GM21367 (cell line): ENCODE results near the gene POU6F2.

Source experiments
- ATAC-seq: cut with Tn5 transposase; IDR thresholded peaks from one replicate; pipeline ENCODE4 v1.9.1; 2021; ENCODE audit not compliant: unreplicated experiment

The POU6F2 gene

DNA sequence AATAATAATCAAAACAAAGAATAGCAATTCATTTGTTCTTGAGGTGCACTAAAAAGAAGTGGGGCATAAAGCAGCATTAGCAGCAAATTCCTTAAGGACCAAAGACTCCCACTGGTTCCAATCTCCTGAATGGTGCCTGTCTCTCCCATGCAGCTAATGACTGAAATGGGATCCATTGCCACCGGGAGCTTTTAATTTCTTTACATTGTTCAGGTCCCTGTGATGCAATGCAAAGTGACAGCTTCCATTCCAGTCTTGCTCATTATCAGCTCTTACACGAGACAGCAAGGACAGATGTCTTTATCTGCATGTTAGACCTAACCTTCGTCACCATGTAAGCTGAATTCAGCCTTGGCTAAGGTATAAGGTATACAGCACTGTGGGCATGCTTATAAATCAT lies 148.1 kb downstream of the POU6F2 start:
- ATAC-seq, result no peak

DNA sequence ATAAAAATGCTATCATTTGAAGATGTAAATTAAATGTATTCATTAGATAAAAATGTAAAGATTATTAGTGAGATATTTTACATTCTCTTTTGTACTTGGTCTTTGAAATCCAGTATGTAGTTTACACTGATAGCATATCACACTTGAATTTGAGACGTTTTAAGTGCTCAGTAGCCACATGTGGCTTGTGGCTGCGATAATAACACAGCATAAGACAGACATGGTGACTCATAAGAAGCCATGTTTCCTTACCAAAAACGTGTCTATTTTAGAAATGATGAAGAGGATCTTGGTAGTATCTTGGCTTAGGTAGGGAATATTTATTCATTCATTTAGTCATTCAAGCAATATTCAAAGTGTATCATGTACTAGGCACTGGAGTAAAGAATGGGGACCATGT lies 149.3 kb downstream of the POU6F2 start:
- no peak for ATAC-seq

- no peak for ATAC-seq
Measured at GRCh38 chr7:39128287-39128843, 150.7 kb downstream of the POU6F2 start.

DNA sequence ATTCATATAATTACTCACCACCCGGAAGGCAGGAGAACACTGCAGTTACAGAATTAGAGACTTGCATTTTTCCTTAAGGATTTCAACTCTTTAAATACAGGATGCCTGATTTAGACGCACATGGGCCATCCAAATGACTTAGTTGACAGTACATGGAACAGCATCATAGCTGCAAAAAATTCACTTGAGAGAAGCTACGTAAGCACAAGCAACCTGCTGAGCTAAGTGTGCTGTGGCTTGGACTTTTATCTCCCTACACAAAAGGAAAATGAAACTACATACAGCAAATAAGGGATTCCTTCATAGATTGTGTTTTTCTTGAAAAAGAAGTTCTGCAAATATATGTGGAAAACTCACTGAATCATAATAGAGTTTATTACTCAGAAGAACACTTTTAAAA lies 152.6 kb downstream of the POU6F2 start:
- ATAC-seq, result no peak

GRCh38 chr7:39130857-39131526 lies 153.3 kb downstream of the POU6F2 start:
- no peak for ATAC-seq

- no peak for ATAC-seq
Measured at GRCh38 chr7:39132306-39132705, 154.6 kb downstream of the POU6F2 start.

DNA sequence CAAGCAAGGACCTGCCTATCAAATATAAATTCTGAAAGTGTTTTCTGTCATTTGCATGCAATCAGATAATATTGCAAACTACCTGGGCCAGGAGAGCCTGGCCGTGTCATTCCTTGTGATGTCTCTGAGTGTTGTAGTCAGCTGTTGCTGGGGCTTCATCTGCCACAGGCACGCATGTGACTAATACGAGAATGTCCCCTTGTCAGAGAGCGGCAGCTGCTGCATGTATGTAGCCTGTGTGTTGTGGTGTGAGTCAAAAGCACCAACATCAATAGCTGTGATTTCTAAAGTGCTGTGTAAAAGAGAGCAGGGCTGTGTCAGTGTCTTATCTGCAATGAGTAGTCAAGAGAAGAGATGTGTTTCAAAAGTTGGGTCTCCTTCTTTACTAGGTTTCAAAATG lies 155.4 kb downstream of the POU6F2 start:
- no peak for ATAC-seq

- ATAC-seq, result no peak
Measured at GRCh38 chr7:39137480-39137879, 159.8 kb downstream of the POU6F2 start.

- no peak for ATAC-seq
Measured at GRCh38 chr7:39142750-39143149, 165.0 kb downstream of the POU6F2 start.

GRCh38 chr7:39144420-39144819 lies 166.7 kb downstream of the POU6F2 start:
- no peak for ATAC-seq

DNA sequence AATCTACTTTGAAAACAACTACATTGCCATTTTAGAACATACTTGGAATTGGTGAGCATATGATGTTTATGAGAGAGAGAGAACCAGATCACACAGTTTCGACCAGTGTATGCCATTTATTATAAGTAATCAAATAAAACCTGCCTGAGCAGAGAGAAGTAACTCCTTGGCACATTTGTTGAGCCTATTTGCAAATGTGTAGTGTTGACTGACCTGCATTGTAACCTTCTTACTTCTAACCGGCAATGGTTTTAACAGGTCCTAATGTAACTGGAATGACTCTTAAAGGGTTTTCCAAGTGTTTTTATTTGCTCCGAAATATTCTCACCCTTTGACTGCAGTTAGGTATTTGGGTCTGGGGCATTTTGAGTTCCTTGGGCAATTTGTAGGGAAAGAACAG lies 167.6 kb downstream of the POU6F2 start:
- ATAC-seq, result no peak

GRCh38 chr7:39145935-39146334 lies 168.2 kb downstream of the POU6F2 start:
- no peak for ATAC-seq

GRCh38 chr7:39152701-39153100 lies 175.0 kb downstream of the POU6F2 start:
- ATAC-seq, result no peak

GRCh38 chr7:39153113-39153512 lies 175.4 kb downstream of the POU6F2 start:
- ATAC-seq, result no peak

GRCh38 chr7:39153647-39154046 lies 175.9 kb downstream of the POU6F2 start:
- ATAC-seq, result no peak

- no peak for ATAC-seq
Measured at GRCh38 chr7:39154815-39155214, 177.1 kb downstream of the POU6F2 start.

- ATAC-seq, result no peak
Measured at GRCh38 chr7:39158367-39158766, 180.7 kb downstream of the POU6F2 start.

GRCh38 chr7:39161903-39162302 lies 184.2 kb downstream of the POU6F2 start:
- no peak for ATAC-seq

GRCh38 chr7:39164887-39165286 lies 187.2 kb downstream of the POU6F2 start:
- no peak for ATAC-seq

DNA sequence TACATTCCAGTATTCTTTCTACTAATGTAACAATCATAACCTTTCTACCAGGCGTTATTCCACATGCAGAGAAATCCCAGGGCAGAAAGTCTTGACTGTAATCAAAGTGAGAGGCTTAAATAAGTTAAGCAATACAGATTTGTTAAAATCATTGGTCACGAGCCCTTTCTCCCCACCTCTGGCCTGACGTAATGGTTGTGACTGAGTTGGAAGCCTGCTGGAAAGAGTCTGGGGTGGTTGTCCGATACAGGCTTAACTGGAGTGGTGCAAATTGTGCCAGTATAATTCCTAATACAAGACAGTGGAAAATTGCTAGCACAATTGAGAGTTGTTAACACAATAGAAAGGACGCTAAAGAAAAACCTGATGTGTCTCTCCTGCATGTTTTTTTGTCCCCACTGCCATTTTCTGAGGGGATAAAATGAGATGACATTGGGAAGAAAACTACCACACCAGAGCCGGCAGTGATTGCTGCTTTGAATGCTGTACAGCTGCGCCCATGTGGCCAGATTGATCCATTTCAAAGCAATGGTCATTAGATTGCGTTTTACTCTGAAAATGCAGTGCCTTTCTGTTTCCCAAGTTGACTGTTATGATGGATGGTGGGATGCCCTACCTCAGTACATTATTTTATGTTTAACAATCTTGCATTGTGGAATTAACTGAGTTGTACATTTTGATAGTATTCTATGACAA lies 190.8 kb downstream of the POU6F2 start:
- no peak for ATAC-seq

GRCh38 chr7:39172137-39172536 lies 194.4 kb downstream of the POU6F2 start:
- ATAC-seq, result no peak

GRCh38 chr7:39181398-39181797 lies 203.7 kb downstream of the POU6F2 start:
- ATAC-seq, result no peak
